Measurements from ENCODE around the gene LY6G5C. TPM values are rescaled to one million over a fixed set of nuclear protein-coding genes. Genes with fewer than 3 reads are reported as not detected.

Gene LY6G5C
- total and polyA plus RNA-seq, 9 of the 15 experiments (the other 6 are each of a cell fraction or from before 2014, with no cell fraction given): 0.10 to 0.67 (median 0.46) TPM; not detected in 4

DNA sequence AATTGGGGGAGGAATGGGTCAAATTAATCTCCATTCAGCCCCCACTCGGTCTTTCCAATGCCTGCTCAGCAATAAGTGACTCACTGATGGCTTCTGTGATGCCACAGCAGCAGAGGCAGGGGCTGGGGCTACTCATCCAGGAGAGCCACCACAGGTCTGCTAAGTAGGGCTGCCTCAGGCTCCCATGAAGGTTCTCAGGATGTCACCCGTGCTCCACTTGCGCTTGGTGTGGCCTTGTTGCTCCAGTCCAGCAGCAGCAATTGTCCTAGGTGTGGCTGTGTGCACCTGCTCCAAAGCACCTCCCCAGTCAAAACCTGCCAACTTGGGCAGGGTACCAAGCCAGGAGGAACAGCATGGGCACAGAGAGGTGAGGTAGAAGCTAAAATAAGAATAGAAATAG, 41.3 kb upstream of the LY6G5C start:
- no peak for FAIRE-seq

More for the DNA sequence above, 41.3 kb upstream of the LY6G5C start:
- WGBS (ENCODE audit: insufficient coverage, low coverage, missing lambda C conversion rate): 48% methylated on average over 3 of the region's 3 CpGs
- no peak overlapping the region for H3K4me2 ChIP-seq (ENCODE audit: insufficient read depth, low read length)
- peak overlapping the region in 1 of 2 experiments; percentile 27; a peak in 1 of 4 replicates for H3K9ac ChIP-seq (ENCODE audit: insufficient read depth in 1 of 2, low read depth in 2 of 2, low read length in 2 of 2)
- H4K20me1 ChIP-seq (replicated peaks; ENCODE audit: control insufficient read depth, insufficient read depth, low read length): no peaks in the 10 kb centered on the region
- no peak overlapping the region for H3K4me3 ChIP-seq
- H3K4me1 ChIP-seq (replicated peaks in 1 of 2; ENCODE audit: control insufficient read depth in 2 of 2, insufficient read depth in 2 of 2, low read length in 2 of 2): peaks cover 32 to 38% of the 10 kb centered on the region in 2 experiments
- BruUV-seq (replicated peaks): no TSS peak
- TF ChIP-seq FOXP1 (CRISPR knock-in tag; IDR thresholded peaks at IDR 0.05) (0 out of 2 replicates have a peak, but pooled peaks have one; percentile 12), ZBTB1 (CRISPR knock-in tag; IDR thresholded peaks at IDR 0.05; ENCODE audit: borderline replicate concordance, low read depth) (0 out of 2 replicates have a peak, but pooled peaks have one; percentile 9), SP1 (CRISPR knock-in tag; IDR thresholded peaks at IDR 0.05) (no peak), MTF1 (CRISPR knock-in tag; IDR thresholded peaks at IDR 0.05; ENCODE audit: borderline replicate concordance) (no peak)
- TF ChIP-seq, protein P1, sequence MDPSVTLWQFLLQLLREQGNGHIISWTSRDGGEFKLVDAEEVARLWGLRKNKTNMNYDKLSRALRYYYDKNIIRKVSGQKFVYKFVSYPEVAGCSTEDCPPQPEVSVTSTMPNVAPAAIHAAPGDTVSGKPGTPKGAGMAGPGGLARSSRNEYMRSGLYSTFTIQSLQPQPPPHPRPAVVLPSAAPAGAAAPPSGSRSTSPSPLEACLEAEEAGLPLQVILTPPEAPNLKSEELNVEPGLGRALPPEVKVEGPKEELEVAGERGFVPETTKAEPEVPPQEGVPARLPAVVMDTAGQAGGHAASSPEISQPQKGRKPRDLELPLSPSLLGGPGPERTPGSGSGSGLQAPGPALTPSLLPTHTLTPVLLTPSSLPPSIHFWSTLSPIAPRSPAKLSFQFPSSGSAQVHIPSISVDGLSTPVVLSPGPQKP (CRISPR knock-in tag; IDR thresholded peaks at IDR 0.05): peak; percentile 54; the same call in 1 of the 2 replicates
- TF ChIP-seq, protein P2, sequence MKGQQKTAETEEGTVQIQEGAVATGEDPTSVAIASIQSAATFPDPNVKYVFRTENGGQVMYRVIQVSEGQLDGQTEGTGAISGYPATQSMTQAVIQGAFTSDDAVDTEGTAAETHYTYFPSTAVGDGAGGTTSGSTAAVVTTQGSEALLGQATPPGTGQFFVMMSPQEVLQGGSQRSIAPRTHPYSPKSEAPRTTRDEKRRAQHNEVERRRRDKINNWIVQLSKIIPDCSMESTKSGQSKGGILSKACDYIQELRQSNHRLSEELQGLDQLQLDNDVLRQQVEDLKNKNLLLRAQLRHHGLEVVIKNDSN (CRISPR knock-in tag; IDR thresholded peaks at IDR 0.05): peak; percentile 29; the same call in 1 of the 2 replicates
- no peak for DNase-seq (ENCODE audit: extremely low read depth in 1 of 4, low spot score in 3 of 4)
- H3K27me3 ChIP-seq (ENCODE audit: control insufficient read depth in 2 of 2, insufficient read depth in 2 of 2, low read length in 2 of 2): no peaks in the 10 kb centered on the region
- H2AFZ ChIP-seq (ENCODE audit: low read depth, low read length): no peak overlapping the region
- CTCF ChIA-PET (ENCODE audit: low intra/inter-chr PET ratio): no interaction called here
- H3K9me3 ChIP-seq (replicated peaks; ENCODE audit: control insufficient read depth, insufficient read depth, low read depth, low read length): no peaks in the 10 kb centered on the region
- in situ Hi-C loops (cut with MboI) (no loop called here), intact Hi-C loops (cut with micrococcal nuclease) (no loop called here)
- peaks cover 1% of the 10 kb centered on the region for H3K9me1 ChIP-seq (ENCODE audit: control insufficient read depth, insufficient read depth, low read length)
- POLR2A ChIA-PET: interaction anchor here (0.6 to 15.0 kb wide), 11 partner anchors 10 to 366 kb away, joined by 3 to 236 read pairs (median 5); partner anchors contain the start of genes ABHD16A, CLIC1, CSNK2B and DDAH2
- ATAC-seq: no peak
- H3K36me3 ChIP-seq (ENCODE audit: control insufficient read depth, insufficient read depth, low read length): peaks cover 13% of the 10 kb centered on the region; the same call in 1 of the 3 replicates
- no peaks in the 10 kb centered on the region for H3K79me2 ChIP-seq (ENCODE audit: control insufficient read depth, insufficient read depth, low read length)
- H3K27ac ChIP-seq (ENCODE audit: extremely low read depth, low read depth, low read length): no peak overlapping the region
